Mammary epithelial cell (primary cell): ENCODE data around the gene ZMYM5.

ENCODE experiments used
- CTCF ChIP-seq, 2 donors: IDR thresholded peaks in 1 of 2; conservative IDR thresholded peaks in 1 of 2; 2 replicates each; pipeline ENCODE4 v1.5.1; 2011 to 2012; ENCODE audit warnings: inconsistent platforms in 2 of 2, low read length in 2 of 2, mild to moderate bottlenecking in 2 of 2, control low read depth in 1 of 2, low read depth in 1 of 2; ENCODE audit not compliant: insufficient read depth in 1 of 2; ENCODE audit errors: extremely low read depth in 1 of 2
- EZH2 ChIP-seq: IDR thresholded peaks from 2 replicates; pipeline ENCODE4 v1.6.1; 2012; ENCODE audit warnings: low read length, inconsistent platforms, borderline replicate concordance

- no peak for TF ChIP-seq CTCF (conservative IDR thresholded peaks at IDR 0.05 in 1 of 2, IDR thresholded peaks at IDR 0.05 in 1 of 2; ENCODE audit: extremely low read depth in 1 of 2, insufficient read depth in 1 of 2, low read depth in 1 of 2, low read length in 2 of 2)
- no peak for TF ChIP-seq EZH2
These were observed 28.7 kb downstream of the ZMYM5 start for GRCh38 chr13:19834704-19835103.
